GM12892 (cell line): Measurements from ENCODE around the gene CDH4.

ENCODE experiments used
- POLR2A ChIP-seq: IDR thresholded peaks from 2 replicates; pipeline ENCODE4 v1.6.1; 2011; ENCODE audit warnings: low read depth, low read length, control low read depth
- POLR2AphosphoS5 ChIP-seq: IDR thresholded peaks from 2 replicates; pipeline ENCODE4 v1.6.1; 2011; ENCODE audit warnings: low read depth, low read length, control low read depth
- TAF1 ChIP-seq: IDR thresholded peaks from 2 replicates; pipeline ENCODE4 v1.6.1; 2011; ENCODE audit warnings: low read depth, mild to moderate bottlenecking, control low read depth, low read length, borderline replicate concordance

- TF ChIP-seq POLR2AphosphoS5 (no peak), POLR2A (no peak), TAF1 (no peak)
These were observed 505.1 kb downstream of the CDH4 start for GRCh38 chr20:61756966-61757677.
